HEK293 (cell line): ENCODE measurements around the gene TMEM184A.

Source experiments
- ZNF302 ChIP-seq: fragments of 450-650 bp; formaldehyde crosslinking; IDR thresholded peaks from 2 replicates; pipeline ENCODE4 v1.5.1; 2016; ENCODE audit warnings: missing biosample characterization, missing genetic modification characterization, low read depth
- TF ChIP-seq, protein P1 (sequence below): fragments of 450-650 bp; formaldehyde crosslinking; IDR thresholded peaks from 2 replicates; pipeline ENCODE4 v1.5.1; 2016; ENCODE audit warnings: missing biosample characterization, missing genetic modification characterization

DNA sequence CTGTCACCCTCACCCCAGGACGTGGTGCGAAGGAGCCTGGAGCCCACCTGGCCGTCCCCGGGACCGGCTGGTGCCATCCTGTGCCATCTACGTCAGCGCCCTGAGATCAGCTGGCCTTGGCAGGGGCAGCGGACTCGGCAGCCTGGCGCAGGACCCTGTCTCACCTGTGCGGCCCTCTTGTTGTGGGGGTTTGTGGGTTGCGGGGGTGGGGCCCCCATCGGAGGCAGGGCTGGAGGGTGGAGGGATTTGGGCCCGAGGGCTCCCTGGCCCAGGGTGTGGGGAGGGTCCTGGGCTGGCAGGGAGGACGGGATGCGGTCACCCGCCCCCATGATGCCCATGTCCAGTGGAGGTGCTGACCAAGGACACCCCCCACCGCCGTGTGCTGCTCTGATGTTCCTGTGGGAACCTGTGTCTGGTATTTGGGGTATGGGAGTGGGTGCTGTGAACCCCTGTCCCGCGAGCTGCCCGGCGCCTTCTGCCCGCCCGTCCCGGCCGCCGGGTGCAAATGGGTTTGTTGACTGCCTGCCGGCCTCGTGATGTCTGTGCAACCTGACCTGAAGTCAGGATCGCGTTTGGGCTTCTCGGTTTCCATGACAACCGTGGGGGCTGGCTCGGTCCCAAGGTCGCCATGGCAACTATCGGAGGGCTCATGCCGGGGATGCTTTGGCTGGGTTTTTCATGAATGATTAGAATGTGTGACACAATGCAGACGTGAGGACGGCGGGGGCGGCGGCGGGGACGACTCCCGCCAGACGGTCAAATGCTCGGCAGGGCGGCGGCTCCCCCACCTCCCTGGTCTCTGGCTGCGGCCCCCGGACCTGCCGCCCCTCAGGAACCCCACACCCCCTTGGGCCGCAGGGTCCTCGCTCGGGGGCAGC lies 18.2 kb downstream of the TMEM184A start:
- TF ChIP-seq ZNF302 (tag by site-specific recombination) = no peak
- TF ChIP-seq, protein P1, sequence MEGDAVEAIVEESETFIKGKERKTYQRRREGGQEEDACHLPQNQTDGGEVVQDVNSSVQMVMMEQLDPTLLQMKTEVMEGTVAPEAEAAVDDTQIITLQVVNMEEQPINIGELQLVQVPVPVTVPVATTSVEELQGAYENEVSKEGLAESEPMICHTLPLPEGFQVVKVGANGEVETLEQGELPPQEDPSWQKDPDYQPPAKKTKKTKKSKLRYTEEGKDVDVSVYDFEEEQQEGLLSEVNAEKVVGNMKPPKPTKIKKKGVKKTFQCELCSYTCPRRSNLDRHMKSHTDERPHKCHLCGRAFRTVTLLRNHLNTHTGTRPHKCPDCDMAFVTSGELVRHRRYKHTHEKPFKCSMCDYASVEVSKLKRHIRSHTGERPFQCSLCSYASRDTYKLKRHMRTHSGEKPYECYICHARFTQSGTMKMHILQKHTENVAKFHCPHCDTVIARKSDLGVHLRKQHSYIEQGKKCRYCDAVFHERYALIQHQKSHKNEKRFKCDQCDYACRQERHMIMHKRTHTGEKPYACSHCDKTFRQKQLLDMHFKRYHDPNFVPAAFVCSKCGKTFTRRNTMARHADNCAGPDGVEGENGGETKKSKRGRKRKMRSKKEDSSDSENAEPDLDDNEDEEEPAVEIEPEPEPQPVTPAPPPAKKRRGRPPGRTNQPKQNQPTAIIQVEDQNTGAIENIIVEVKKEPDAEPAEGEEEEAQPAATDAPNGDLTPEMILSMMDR (tag by site-specific recombination) = no peak
